ENCODE data around the gene METTL2B. TPM values are rescaled to one million over a fixed set of nuclear protein-coding genes. Genes with fewer than 3 reads are reported as not detected.

The METTL2B gene
- total and polyA plus RNA-seq, 2 donors (not counting 1 experiment from before 2014, with no cell fraction given), result 8.9 to 22.7 TPM

GRCh38 chr7:128452552-128452951 lies 24.0 kb upstream of the METTL2B start:
- no peaks in the 10 kb centered on the region for H3K27me3 ChIP-seq (replicated peaks in 1 of 4; ENCODE audit: control extremely low read depth in 1 of 4, control insufficient read depth in 3 of 4, insufficient read depth in 4 of 4, low read length in 3 of 4)
- intact Hi-C loops (cut with micrococcal nuclease), result loop anchor here (10.0 kb wide), 1 partner anchor 282 kb away; the partner anchor contains the start of gene CALU
- H3K9ac ChIP-seq (ENCODE audit: low read length), result no peak overlapping the region
- H3K4me2 ChIP-seq (replicated peaks; ENCODE audit: low read depth, low read length, poor library complexity, severe bottlenecking), result no peak overlapping the region
- H3K4me3 Mint-ChIP-seq, result no peak overlapping the region
- no peak for TF ChIP-seq EZH2 (IDR thresholded peaks at IDR 0.05; ENCODE audit: borderline replicate concordance, insufficient read depth, low read depth, low read length, poor library complexity, severe bottlenecking)
- no peak for TF ChIP-seq CTCF (IDR thresholded peaks at IDR 0.05)
- no peaks in the 10 kb centered on the region for H3K9me3 Mint-ChIP-seq (ENCODE audit: insufficient read depth)
- no peak overlapping the region for H3K27ac ChIP-seq (ENCODE audit: low read length in 2 of 2)
- no peaks in the 10 kb centered on the region for H3K9me3 ChIP-seq (ENCODE audit: control extremely low read depth in 1 of 3, control insufficient read depth in 2 of 3, insufficient read depth in 1 of 3, low read length in 2 of 3)
- DNase-seq, result no peak
- peaks cover 13 to 20% of the 10 kb centered on the region in 2 donors for H3K4me1 ChIP-seq (ENCODE audit: control insufficient read depth in 2 of 2, insufficient read depth in 2 of 2, low read length in 2 of 2)
- peaks cover 11% of the 10 kb centered on the region for H4K20me1 ChIP-seq (ENCODE audit: control insufficient read depth, insufficient read depth, low read length, poor library complexity, severe bottlenecking)
- H3K27me3 Mint-ChIP-seq, result no peaks in the 10 kb centered on the region
- H2AFZ ChIP-seq (ENCODE audit: insufficient read depth, low read depth, low read length, poor library complexity, severe bottlenecking), result no peak overlapping the region
- ChIA-PET POLR2A (interaction anchor here (0.8 kb wide), 1 partner anchor 9 kb away, joined by 5 read pairs; no protein-coding TSS in a partner anchor), CTCF (interaction anchor here (2.0 to 7.8 kb wide), 2 partner anchors 9 to 26 kb away, joined by 5 to 141 read pairs; no protein-coding TSS in a partner anchor)
- no CpG with 5 or more reads among the region's 1 CpG for WGBS (ENCODE audit: insufficient coverage)
- H3K79me2 ChIP-seq (ENCODE audit: control insufficient read depth, insufficient read depth, low read length), result peaks cover 18% of the 10 kb centered on the region
- H3K4me3 ChIP-seq (ENCODE audit: control extremely low read depth in 1 of 5, extremely low read depth in 1 of 5, insufficient read depth in 1 of 5, low read depth in 2 of 5, low read length in 4 of 5), result no peak overlapping the region
- no peak for ATAC-seq (ENCODE audit: low read depth)
- H3K4me1 Mint-ChIP-seq, result peaks cover 13% of the 10 kb centered on the region
- no peaks in the 10 kb centered on the region for H3K36me3 ChIP-seq (replicated peaks in 1 of 2; ENCODE audit: control extremely low read depth in 1 of 2, control insufficient read depth in 1 of 2, extremely low read depth in 1 of 2, insufficient read depth in 2 of 2, low read length in 1 of 2)
- H3K27ac Mint-ChIP-seq, result no peak overlapping the region

Data from B cell (primary cell).